ENCODE results near the gene FFAR2. TPM values are rescaled to one million over a fixed set of nuclear protein-coding genes. Genes with fewer than 3 reads are reported as not detected.
"Not testable (repeated sequence)": the region's sequence is repeated elsewhere in the genome, so short reads cannot be mapped to it uniquely, and the experiment has no call there.

FFAR2 gene
- total and polyA plus RNA-seq, 3 experiments from 2014 or later = not detected

DNA sequence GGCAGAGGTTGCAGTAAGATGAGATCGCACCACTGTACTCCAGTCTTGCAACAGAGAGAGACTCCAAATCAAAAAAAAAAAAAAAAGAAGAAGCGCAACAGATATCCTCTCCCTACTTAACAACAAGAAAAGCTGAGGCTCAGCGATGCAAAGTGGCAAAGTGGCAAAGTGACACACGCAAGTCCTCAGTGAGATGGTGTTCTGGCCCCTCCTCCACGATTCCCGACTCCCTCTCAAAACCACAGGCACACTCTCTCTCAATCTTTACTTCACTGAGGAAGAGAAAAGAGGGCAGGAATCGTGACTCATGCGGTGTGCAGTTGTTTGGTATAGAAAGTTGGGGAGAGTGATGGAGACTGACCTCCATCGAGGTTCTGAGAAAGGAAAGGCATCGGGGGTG is 12.6 kb downstream of the FFAR2 start:
- H3K27ac ChIP-seq (ENCODE audit: low read depth, low read length) = no peak overlapping the region
- peak overlapping the region in 1 of 7 donors; percentile 39 for H3K4me3 Mint-ChIP-seq
- H3K4me3 ChIP-seq (ENCODE audit: low read length) = no peak overlapping the region
- ChIA-PET CTCF (interaction anchor here (1.0 to 3.3 kb wide), 2 partner anchors 10 to 107 kb away, joined by 4 to 19 read pairs; no protein-coding TSS in a partner anchor), POLR2A (no interaction called here)
- peaks cover 52 to 69% (median 56%) of the 10 kb centered on the region in 3 donors for H3K4me1 Mint-ChIP-seq
- no peaks in the 10 kb centered on the region for H3K9me3 ChIP-seq (ENCODE audit: low read length)
- no peaks in the 10 kb centered on the region for H3K9me3 Mint-ChIP-seq
- no peaks in the 10 kb centered on the region for H3K36me3 ChIP-seq (ENCODE audit: insufficient read depth, low read length)
- peak overlapping the region in 6 of 8 donors; percentile 38 to 86 (median 64) for H3K27ac Mint-ChIP-seq
- peaks cover 38% of the 10 kb centered on the region for H3K4me1 ChIP-seq (ENCODE audit: insufficient read depth, low read length)
- no peaks in the 10 kb centered on the region for H3K36me3 Mint-ChIP-seq
- no peaks in the 10 kb centered on the region for H3K27me3 ChIP-seq (ENCODE audit: insufficient read depth, low read length, poor library complexity, severe bottlenecking)
- DNase-seq = no peak
- H3K27me3 Mint-ChIP-seq = peaks cover 0 to 2% of the 10 kb centered on the region in 2 donors

DNA sequence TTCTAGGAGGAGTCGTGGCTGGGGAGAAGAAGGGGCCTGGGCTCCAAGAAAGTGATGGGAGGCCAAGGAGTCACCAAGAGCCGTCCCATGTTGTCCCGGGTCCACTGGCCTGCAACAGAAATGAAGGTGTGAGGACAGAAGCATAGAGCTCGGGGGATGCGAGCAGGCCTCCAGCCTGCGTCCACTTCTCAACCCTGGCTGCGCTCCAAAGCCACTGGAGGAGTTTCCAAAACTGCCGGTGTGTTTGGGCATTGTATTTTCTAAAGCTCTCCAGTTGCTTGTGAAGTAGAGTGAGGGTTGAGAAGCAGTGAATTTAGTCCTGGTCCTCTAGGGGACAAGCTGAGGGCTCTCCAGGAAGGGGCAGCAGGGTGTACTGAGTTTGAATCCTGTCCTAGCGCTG is 13.0 kb downstream of the FFAR2 start:
- peaks cover 38% of the 10 kb centered on the region for H3K4me1 ChIP-seq (ENCODE audit: insufficient read depth, low read length)
- no peaks in the 10 kb centered on the region for H3K9me3 ChIP-seq (ENCODE audit: low read length)
- peak overlapping the region in 5 of 8 donors; percentile 48 to 86 (median 68) for H3K27ac Mint-ChIP-seq
- H3K4me1 Mint-ChIP-seq = peaks cover 48 to 65% (median 51%) of the 10 kb centered on the region in 3 donors
- ChIA-PET CTCF (interaction anchor here (1.0 to 3.3 kb wide), 2 partner anchors 10 to 108 kb away, joined by 4 to 19 read pairs; no protein-coding TSS in a partner anchor), POLR2A (no interaction called here)
- H3K27me3 Mint-ChIP-seq = peaks cover 0 to 2% of the 10 kb centered on the region in 2 donors
- H3K27ac ChIP-seq (ENCODE audit: low read depth, low read length) = no peak overlapping the region
- H3K27me3 ChIP-seq (ENCODE audit: insufficient read depth, low read length, poor library complexity, severe bottlenecking) = no peaks in the 10 kb centered on the region
- no peak for DNase-seq
- no peaks in the 10 kb centered on the region for H3K9me3 Mint-ChIP-seq
- H3K36me3 Mint-ChIP-seq = no peaks in the 10 kb centered on the region
- H3K4me3 Mint-ChIP-seq = peak overlapping the region in 2 of 7 donors; percentile 39 to 85
- H3K4me3 ChIP-seq (ENCODE audit: low read length) = no peak overlapping the region
- no peaks in the 10 kb centered on the region for H3K36me3 ChIP-seq (ENCODE audit: insufficient read depth, low read length)

DNA sequence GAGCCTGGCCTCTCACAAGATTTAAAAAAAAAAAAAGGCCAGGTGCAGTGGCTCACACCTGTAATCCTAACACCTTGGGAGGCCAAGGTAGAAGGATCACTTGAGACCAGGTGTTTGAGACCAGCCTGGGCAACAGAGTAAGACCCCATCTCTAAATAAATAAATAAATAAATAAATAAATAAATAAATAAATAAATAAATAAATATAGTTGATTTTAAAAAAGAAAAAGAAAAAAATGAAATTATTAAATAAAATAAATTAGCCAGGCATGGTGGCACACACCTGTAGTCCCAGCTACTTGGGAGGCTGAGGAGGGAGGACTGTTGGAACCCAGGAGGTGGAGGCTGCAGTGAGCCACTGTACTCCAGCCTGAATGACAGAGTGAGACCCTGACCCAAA is 13.7 kb downstream of the FFAR2 start:
- ChIA-PET CTCF (interaction anchor here (1.7 to 3.3 kb wide), 2 partner anchors 33 to 109 kb away, joined by 10 to 19 read pairs; no protein-coding TSS in a partner anchor), POLR2A (interaction anchor here (1.3 kb wide), 1 partner anchor 11 kb away, joined by 9 read pairs; no protein-coding TSS in a partner anchor)
- H3K4me1 ChIP-seq (ENCODE audit: insufficient read depth, low read length) = peaks cover 38% of the 10 kb centered on the region
- H3K4me3 Mint-ChIP-seq; H3K4me3 ChIP-seq (ENCODE audit: low read length); H3K27ac ChIP-seq (ENCODE audit: low read depth, low read length); DNase-seq; H3K27me3 ChIP-seq (ENCODE audit: insufficient read depth, low read length, poor library complexity, severe bottlenecking); H3K36me3 ChIP-seq (ENCODE audit: insufficient read depth, low read length); H3K9me3 Mint-ChIP-seq; H3K9me3 ChIP-seq (ENCODE audit: low read length); H3K27me3 Mint-ChIP-seq; H3K36me3 Mint-ChIP-seq: not testable (repeated sequence)
- Mint-ChIP-seq H3K27ac (peak overlapping the region in 1 of 8 donors; percentile 98), H3K4me1 (peaks cover 48 to 64% (median 55%) of the 10 kb centered on the region in 3 donors)

DNA sequence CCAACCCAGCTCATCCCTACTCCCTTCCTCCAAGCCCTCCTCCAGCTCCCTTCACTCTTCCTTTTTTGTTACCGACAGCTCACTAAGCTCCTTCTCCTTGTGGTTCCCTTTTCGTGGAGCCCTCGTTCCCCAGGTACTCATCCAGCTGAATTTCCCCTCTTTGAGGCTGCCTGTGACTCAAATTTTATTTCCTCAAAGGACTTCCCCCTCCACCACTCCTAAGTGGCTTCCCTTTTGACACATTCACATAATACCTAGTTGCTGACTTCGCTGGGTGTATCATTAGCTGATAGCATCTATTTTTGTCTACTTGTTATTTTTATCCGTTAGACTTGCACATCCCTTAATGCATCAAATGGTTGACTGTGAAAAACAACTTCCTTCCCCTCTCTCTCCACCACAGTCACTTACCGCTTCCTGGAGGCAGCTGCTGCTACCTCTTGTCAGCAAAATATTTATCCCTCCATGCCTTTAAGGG is 14.5 kb downstream of the FFAR2 start:
- H3K27ac Mint-ChIP-seq = peak overlapping the region; percentile 77 to 99 (median 96)
- CTCF ChIA-PET = interaction anchor here (0.9 to 3.3 kb wide), 4 partner anchors 11 to 109 kb away, joined by 3 to 19 read pairs (median 8); no protein-coding TSS in a partner anchor
- Histone ChIP-seq H3K9me3 (ENCODE audit: low read length) (no peaks in the 10 kb centered on the region), H3K4me1 (ENCODE audit: insufficient read depth, low read length) (peaks cover 38% of the 10 kb centered on the region), H3K27me3 (ENCODE audit: insufficient read depth, low read length, poor library complexity, severe bottlenecking) (no peaks in the 10 kb centered on the region), H3K4me3 (ENCODE audit: low read length) (peak overlapping the region; percentile 21), H3K36me3 (ENCODE audit: insufficient read depth, low read length) (no peaks in the 10 kb centered on the region), H3K27ac (ENCODE audit: low read depth, low read length) (peak overlapping the region; percentile 48)
- peak; percentile 54 to 87 (median 80) for DNase-seq
- H3K4me3 Mint-ChIP-seq = peak overlapping the region; percentile 2 to 85 (median 84)
- peaks cover 0 to 2% of the 10 kb centered on the region in 2 donors for H3K27me3 Mint-ChIP-seq
- no peaks in the 10 kb centered on the region for H3K36me3 Mint-ChIP-seq
- H3K9me3 Mint-ChIP-seq = no peaks in the 10 kb centered on the region
- peaks cover 45 to 57% (median 50%) of the 10 kb centered on the region in 3 donors for H3K4me1 Mint-ChIP-seq
- POLR2A ChIA-PET = interaction anchor here (0.5 to 1.3 kb wide), 4 partner anchors 12 to 386 kb away, joined by 3 to 9 read pairs (median 8); no protein-coding TSS in a partner anchor

DNA sequence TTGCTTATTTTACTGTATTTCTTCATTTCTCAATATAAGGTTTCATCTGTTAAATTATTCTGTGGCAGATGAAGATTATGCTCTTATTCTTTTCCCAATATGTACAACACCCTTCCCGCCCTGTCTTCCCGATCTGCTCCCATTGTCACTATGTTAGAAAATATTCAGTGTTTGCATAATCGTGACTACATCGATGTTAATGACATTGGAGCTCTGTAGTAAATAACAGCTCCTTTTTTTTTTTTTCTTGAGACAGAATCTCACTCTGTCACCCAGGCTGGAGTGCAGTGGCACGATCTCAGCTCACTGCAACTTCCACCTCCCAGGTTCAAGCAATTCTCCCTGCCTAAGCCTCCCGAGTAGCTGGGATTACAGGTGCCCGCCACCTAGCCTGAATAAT is 14.9 kb downstream of the FFAR2 start:
- ChIA-PET CTCF (interaction anchor here (0.9 to 3.3 kb wide), 6 partner anchors 8 to 110 kb away, joined by 3 to 19 read pairs (median 4); no protein-coding TSS in a partner anchor), POLR2A (interaction anchor here (0.5 to 1.3 kb wide), 4 partner anchors 12 to 386 kb away, joined by 3 to 9 read pairs (median 8); no protein-coding TSS in a partner anchor)
- not testable (repeated sequence) for H3K27me3 ChIP-seq (ENCODE audit: insufficient read depth, low read length, poor library complexity, severe bottlenecking); H3K9me3 ChIP-seq (ENCODE audit: low read length); H3K4me3 ChIP-seq (ENCODE audit: low read length); DNase-seq; H3K36me3 Mint-ChIP-seq; H3K27me3 Mint-ChIP-seq; H3K36me3 ChIP-seq (ENCODE audit: insufficient read depth, low read length); H3K9me3 Mint-ChIP-seq
- Histone ChIP-seq H3K4me1 (ENCODE audit: insufficient read depth, low read length) (peaks cover 38% of the 10 kb centered on the region), H3K27ac (ENCODE audit: low read depth, low read length) (peak overlapping the region; percentile 48)
- Mint-ChIP-seq H3K4me3 (peak overlapping the region; percentile 2 to 85 (median 84)), H3K4me1 (peaks cover 45 to 55% (median 52%) of the 10 kb centered on the region in 3 donors), H3K27ac (peak overlapping the region; percentile 77 to 99 (median 96))

DNA sequence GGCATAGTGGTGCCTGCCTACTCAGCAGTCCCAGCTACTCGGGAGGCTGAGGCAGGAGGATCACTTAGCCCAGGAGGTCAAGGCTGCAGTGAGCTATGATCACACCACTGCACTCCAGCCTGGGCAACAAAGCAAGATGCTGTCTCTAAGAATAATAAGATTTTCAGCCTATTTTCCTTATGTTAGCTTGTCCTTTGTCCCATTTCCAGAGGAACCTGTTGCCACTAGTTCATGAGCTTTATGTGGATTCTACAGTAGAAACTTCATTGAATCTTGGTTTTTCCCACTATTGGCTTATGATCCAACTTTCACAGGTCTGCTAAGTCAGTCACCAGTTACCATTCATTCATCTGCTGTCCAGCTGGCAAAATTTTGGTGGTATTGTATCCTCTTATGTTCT is 18.2 kb downstream of the FFAR2 start:
- no peak for DNase-seq
- no peak overlapping the region for H3K27ac ChIP-seq (ENCODE audit: low read depth, low read length)
- H3K36me3 ChIP-seq (ENCODE audit: insufficient read depth, low read length) = no peaks in the 10 kb centered on the region
- Mint-ChIP-seq H3K4me3 (no peak overlapping the region), H3K36me3 (no peaks in the 10 kb centered on the region), H3K9me3 (no peaks in the 10 kb centered on the region), H3K27ac (no peak overlapping the region), H3K4me1 (peaks cover 33 to 43% (median 37%) of the 10 kb centered on the region in 3 donors), H3K27me3 (peaks cover 0 to 3% of the 10 kb centered on the region in 2 donors)
- ChIA-PET CTCF (interaction anchor here (1.2 to 1.7 kb wide), 2 partner anchors 44 to 113 kb away, joined by 4 read pairs; no protein-coding TSS in a partner anchor), POLR2A (no interaction called here)
- H3K9me3 ChIP-seq (ENCODE audit: low read length) = no peaks in the 10 kb centered on the region
- H3K4me1 ChIP-seq (ENCODE audit: insufficient read depth, low read length) = peaks cover 23% of the 10 kb centered on the region
- no peaks in the 10 kb centered on the region for H3K27me3 ChIP-seq (ENCODE audit: insufficient read depth, low read length, poor library complexity, severe bottlenecking)
- no peak overlapping the region for H3K4me3 ChIP-seq (ENCODE audit: low read length)

DNA sequence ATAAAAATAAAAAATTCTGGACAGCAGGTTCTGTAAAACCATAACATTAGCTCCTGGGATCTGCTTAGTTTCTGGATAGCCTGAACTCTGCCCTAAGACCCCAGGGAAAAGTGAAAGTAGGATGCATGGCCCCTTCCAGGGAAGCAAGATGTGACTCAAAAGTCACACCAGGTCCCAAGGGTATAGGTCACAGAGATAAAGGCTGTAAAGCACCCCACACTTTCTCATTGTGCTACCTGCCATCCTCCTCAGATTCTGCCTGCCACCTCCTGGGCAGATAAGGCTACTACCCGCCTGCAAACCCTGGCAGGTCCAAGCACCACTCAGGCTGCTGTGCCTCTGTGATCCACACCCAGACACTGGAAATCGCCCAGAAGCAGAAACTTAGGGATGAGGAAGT is 20.6 kb downstream of the FFAR2 start:
- H3K27ac Mint-ChIP-seq = peak overlapping the region in 2 of 8 donors; percentile 21 to 38
- H3K27me3 Mint-ChIP-seq = peaks cover 0 to 3% of the 10 kb centered on the region in 2 donors
- POLR2A ChIA-PET = no interaction called here

DNA sequence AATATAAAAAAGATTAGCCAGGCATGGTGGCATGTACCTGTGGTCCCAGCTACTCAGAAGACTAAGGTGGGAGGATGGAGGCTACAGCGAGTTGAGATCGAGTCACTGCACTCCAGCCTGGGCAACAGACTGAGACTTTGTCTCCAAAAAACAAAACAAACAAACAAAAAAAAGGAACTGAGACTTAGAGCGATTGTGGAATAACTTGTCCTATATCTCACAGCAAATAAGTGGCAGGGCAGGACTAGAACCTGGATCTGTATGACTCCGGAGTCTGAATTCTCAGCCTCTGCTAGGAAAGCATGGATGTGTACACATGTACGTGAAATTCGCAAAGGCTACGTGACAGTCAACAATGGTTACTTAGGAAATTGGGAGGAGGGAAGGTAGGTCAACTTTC is 22.1 kb downstream of the FFAR2 start:
- DNase-seq = no peak
- no peak overlapping the region for H3K27ac ChIP-seq (ENCODE audit: low read depth, low read length)
- no peak overlapping the region for H3K4me3 Mint-ChIP-seq
- H3K27me3 Mint-ChIP-seq = peaks cover 0 to 3% of the 10 kb centered on the region in 2 donors
- POLR2A ChIA-PET = no interaction called here
- H3K36me3 ChIP-seq (ENCODE audit: insufficient read depth, low read length) = no peaks in the 10 kb centered on the region
- no peaks in the 10 kb centered on the region for H3K9me3 Mint-ChIP-seq
- peaks cover 7 to 16% (median 10%) of the 10 kb centered on the region in 3 donors for H3K4me1 Mint-ChIP-seq
- H3K27ac Mint-ChIP-seq = no peak overlapping the region
- CTCF ChIA-PET = interaction anchor here (0.6 to 3.4 kb wide), 5 partner anchors 25 to 403 kb away, joined by 3 to 37 read pairs (median 4); no protein-coding TSS in a partner anchor
- H3K27me3 ChIP-seq (ENCODE audit: insufficient read depth, low read length, poor library complexity, severe bottlenecking) = no peaks in the 10 kb centered on the region
- H3K4me1 ChIP-seq (ENCODE audit: insufficient read depth, low read length) = no peaks in the 10 kb centered on the region
- no peaks in the 10 kb centered on the region for H3K36me3 Mint-ChIP-seq
- H3K9me3 ChIP-seq (ENCODE audit: low read length) = no peaks in the 10 kb centered on the region
- H3K4me3 ChIP-seq (ENCODE audit: low read length) = no peak overlapping the region

More for the DNA sequence above, 20.6 kb downstream of the FFAR2 start:
- Histone ChIP-seq H3K27ac (ENCODE audit: low read depth, low read length) (no peak overlapping the region), H3K4me1 (ENCODE audit: insufficient read depth, low read length) (peaks cover 5% of the 10 kb centered on the region), H3K9me3 (ENCODE audit: low read length) (no peaks in the 10 kb centered on the region), H3K4me3 (ENCODE audit: low read length) (no peak overlapping the region), H3K36me3 (ENCODE audit: insufficient read depth, low read length) (no peaks in the 10 kb centered on the region), H3K27me3 (ENCODE audit: insufficient read depth, low read length, poor library complexity, severe bottlenecking) (no peaks in the 10 kb centered on the region)
- Mint-ChIP-seq H3K4me3 (no peak overlapping the region), H3K4me1 (peaks cover 19 to 27% (median 20%) of the 10 kb centered on the region in 3 donors), H3K9me3 (no peaks in the 10 kb centered on the region), H3K36me3 (no peaks in the 10 kb centered on the region)
- CTCF ChIA-PET = interaction anchor here (0.8 to 3.4 kb wide), 14 partner anchors 9 to 232 kb away, joined by 3 to 37 read pairs (median 4); no protein-coding TSS in a partner anchor
- peak; percentile 49 to 78 (median 61) for DNase-seq

Measured in CD8-positive, alpha-beta memory T cell (primary cell).